ENCODE results near the gene TDRD1.

The TDRD1 gene

GRCh38 chr10:114232561-114233176, 53.5 kb downstream of the TDRD1 start:
- no peak for DNase-seq (ENCODE audit: low read depth in 2 of 2)

GRCh38 chr10:114233482-114233881, 54.3 kb downstream of the TDRD1 start:
- no peak for DNase-seq (ENCODE audit: low read depth in 2 of 2)

- DNase-seq (ENCODE audit: low read depth in 2 of 2): no peak
Observed at GRCh38 chr10:114234132-114234531, 55.0 kb downstream of the TDRD1 start.

- no peak for DNase-seq (ENCODE audit: low read depth in 2 of 2)
Observed at GRCh38 chr10:114239117-114239993, 60.2 kb downstream of the TDRD1 start, which contains the start of gene VWA2. TSS of gene VWA2 (plus strand) at chr10:114239254. CDS start at chr10:114248714, 9,460 bp downstream.

- DNase-seq (ENCODE audit: low read depth in 2 of 2): no peak
Observed at GRCh38 chr10:114239994-114240345, 60.8 kb downstream of the TDRD1 start.

GRCh38 chr10:114242235-114242634, 63.1 kb downstream of the TDRD1 start:
- no peak for DNase-seq (ENCODE audit: low read depth in 2 of 2)

GRCh38 chr10:114243661-114244060, 64.5 kb downstream of the TDRD1 start:
- DNase-seq (ENCODE audit: low read depth in 2 of 2): no peak

GRCh38 chr10:114244126-114244525, 65.0 kb downstream of the TDRD1 start:
- no peak for DNase-seq (ENCODE audit: low read depth in 2 of 2)

- DNase-seq (ENCODE audit: low read depth in 2 of 2): no peak
Observed at GRCh38 chr10:114245121-114245791, 66.1 kb downstream of the TDRD1 start.

- no peak for DNase-seq (ENCODE audit: low read depth in 2 of 2)
Observed at GRCh38 chr10:114246679-114247305, 67.6 kb downstream of the TDRD1 start.

- no peak for DNase-seq (ENCODE audit: low read depth in 2 of 2)
Observed at GRCh38 chr10:114250236-114250635, 71.1 kb downstream of the TDRD1 start.

- DNase-seq (ENCODE audit: low read depth in 2 of 2): no peak
Observed at GRCh38 chr10:114250716-114251115, 71.6 kb downstream of the TDRD1 start.

GRCh38 chr10:114252092-114252491, 72.9 kb downstream of the TDRD1 start:
- DNase-seq (ENCODE audit: low read depth in 2 of 2): no peak

- DNase-seq (ENCODE audit: low read depth in 2 of 2): no peak
Observed at GRCh38 chr10:114252883-114253282, 73.7 kb downstream of the TDRD1 start.

GRCh38 chr10:114255227-114255626, 76.1 kb downstream of the TDRD1 start:
- no peak for DNase-seq (ENCODE audit: low read depth in 2 of 2)

- no peak for DNase-seq (ENCODE audit: low read depth in 2 of 2)
Observed at GRCh38 chr10:114256008-114256765, 77.0 kb downstream of the TDRD1 start.

GRCh38 chr10:114256822-114257221, 77.7 kb downstream of the TDRD1 start:
- no peak for DNase-seq (ENCODE audit: low read depth in 2 of 2)

- no peak for DNase-seq (ENCODE audit: low read depth in 2 of 2)
Observed at GRCh38 chr10:114257498-114257897, 78.3 kb downstream of the TDRD1 start.

- DNase-seq (ENCODE audit: low read depth in 2 of 2): no peak
Observed at GRCh38 chr10:114258274-114258840, 79.2 kb downstream of the TDRD1 start.

- DNase-seq (ENCODE audit: low read depth in 2 of 2): no peak
Observed at GRCh38 chr10:114259824-114260223, 80.7 kb downstream of the TDRD1 start.

GRCh38 chr10:114260366-114260765, 81.2 kb downstream of the TDRD1 start:
- DNase-seq (ENCODE audit: low read depth in 2 of 2): no peak
